OCI-M2 (cell line): ENCODE measurements around the gene EIF5A.
"Not testable (repeated sequence)": the region's sequence is repeated elsewhere in the genome, so short reads cannot be mapped to it uniquely, and the experiment has no call there.

Experiments
- DNase-seq: peaks from one replicate; lab custom pipeline; 2025; ENCODE audit not compliant: unreplicated experiment; lab: John Stamatoyannopoulos, UW

Gene EIF5A

GRCh38 chr17:7329374-7329996, 22.1 kb downstream of the EIF5A start:
- DNase-seq = peak; percentile 91

GRCh38 chr17:7329997-7330637, 22.7 kb downstream of the EIF5A start:
- DNase-seq = no peak

GRCh38 chr17:7330638-7331015, 23.2 kb downstream of the EIF5A start:
- no peak for DNase-seq

DNA sequence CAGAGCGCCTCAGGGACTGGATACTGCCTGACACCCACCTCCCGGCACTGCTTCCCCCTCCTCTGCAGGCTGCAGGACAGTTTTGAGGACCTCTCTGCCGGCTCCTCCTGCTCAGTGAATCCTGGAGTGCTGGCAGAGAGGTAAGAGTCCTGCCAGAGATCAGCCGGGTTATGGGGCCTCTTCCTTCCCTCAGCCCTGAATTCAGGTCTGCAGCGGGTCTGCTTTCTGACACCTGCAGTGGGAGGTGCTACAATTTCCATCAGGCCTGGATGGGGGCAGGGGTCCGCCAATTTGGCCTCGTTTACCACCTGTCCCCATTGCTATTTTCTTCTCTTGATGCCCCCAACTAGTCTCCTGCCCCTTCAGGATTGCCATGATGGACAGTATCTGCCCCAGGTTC, 24.7 kb downstream of the EIF5A start:
- no peak for DNase-seq

GRCh38 chr17:7332600-7333069, 25.2 kb downstream of the EIF5A start:
- not testable (repeated sequence) for DNase-seq

- no peak for DNase-seq
Measured at GRCh38 chr17:7334938-7335538, 27.6 kb downstream of the EIF5A start.

- DNase-seq = not testable (repeated sequence)
Measured at GRCh38 chr17:7335765-7336164, 28.3 kb downstream of the EIF5A start.

DNA sequence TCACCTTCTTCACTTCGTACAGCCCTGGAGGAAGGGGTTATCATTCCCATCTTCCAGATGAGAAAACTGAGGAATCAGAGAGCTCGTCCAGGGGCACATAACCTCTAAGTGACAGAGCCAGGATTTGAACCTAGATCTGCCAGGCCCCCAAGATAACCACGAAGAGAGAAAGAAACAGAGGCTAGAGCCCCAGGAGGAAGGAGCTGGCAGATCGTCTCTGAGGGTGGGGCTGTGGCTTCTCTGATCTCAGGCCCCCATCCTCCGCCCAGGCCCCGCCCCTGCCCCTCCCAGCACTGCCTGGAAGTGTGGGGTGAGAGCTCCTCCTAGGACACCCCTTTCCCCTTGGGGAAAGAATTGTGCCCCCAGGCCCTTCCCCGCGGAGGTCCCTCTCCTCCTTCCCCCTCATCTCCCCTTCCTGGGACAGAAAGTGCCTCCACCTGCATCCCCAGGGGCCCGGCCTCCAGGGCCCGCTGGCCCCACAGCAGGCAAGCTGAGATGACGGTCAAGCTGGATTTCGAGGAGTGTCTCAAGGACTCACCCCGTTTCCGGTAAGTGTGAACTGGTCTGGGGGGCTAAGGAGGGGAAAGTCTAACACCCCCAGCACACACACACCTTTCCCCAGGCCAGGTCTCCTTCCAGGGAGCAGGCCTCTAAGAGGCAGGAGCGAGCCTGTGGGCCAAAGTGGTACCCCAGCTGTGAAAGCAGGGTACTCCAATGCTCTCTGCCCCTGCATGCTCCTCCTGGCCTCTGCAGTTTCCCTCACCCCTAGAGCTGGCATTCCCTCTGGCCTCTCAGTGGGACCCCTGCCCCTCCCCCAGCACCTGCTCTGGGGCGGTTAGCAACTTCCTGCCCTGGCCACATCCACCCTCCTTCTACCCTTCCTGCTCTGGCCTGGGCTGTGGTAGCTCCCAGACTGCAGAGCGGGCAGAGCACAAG, 29.1 kb downstream of the EIF5A start, which contains the start of gene ACAP1:
Gene ACAP1 (plus strand): TSS at position 290 of the 936 bp plus-strand sequence. CDS start 206 bp downstream, at position 496.
- no peak for DNase-seq

DNA sequence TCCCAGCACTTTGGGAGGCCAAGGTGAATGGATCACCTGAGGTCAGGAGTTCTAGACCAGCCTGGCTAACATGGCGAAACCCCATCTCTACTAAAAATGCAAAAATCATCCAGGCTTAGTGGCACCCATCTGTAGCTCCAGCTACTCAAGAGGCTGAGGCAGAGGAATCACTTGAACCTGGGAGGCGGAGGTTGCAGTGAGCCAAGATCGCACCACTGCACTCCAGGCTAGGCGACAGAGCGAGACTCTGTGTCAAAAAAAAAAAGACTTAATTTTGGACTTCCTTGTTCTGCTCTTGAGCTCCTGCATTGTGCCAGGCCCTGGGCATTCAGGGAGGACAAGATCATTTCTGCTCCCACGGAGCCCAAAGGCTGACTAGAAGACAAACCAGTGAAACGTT, 30.2 kb downstream of the EIF5A start:
- DNase-seq = not testable (repeated sequence)

- DNase-seq = no peak
Measured at GRCh38 chr17:7340179-7340578, 32.8 kb downstream of the EIF5A start.

- no peak for DNase-seq
Measured at GRCh38 chr17:7341842-7342241, 34.4 kb downstream of the EIF5A start.

DNA sequence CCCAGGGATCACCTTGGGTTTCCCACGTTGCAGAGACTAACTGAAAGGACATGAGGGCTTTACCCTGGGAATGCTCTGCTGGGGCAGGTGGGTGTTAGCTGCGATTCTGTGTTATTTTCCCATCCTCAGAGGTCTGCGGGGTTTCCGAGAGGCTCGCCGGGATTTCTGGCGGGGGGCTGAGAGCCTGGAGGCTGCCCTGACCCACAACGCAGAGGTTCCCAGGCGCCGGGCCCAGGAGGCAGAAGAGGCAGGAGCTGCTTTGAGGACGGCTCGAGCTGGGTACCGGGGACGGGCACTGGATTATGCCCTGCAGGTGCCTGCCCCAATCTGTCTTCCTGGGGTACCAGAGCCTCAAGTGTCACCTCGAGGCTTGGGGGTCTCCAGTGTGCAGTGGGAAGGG, 35.8 kb downstream of the EIF5A start:
- no peak for DNase-seq

DNA sequence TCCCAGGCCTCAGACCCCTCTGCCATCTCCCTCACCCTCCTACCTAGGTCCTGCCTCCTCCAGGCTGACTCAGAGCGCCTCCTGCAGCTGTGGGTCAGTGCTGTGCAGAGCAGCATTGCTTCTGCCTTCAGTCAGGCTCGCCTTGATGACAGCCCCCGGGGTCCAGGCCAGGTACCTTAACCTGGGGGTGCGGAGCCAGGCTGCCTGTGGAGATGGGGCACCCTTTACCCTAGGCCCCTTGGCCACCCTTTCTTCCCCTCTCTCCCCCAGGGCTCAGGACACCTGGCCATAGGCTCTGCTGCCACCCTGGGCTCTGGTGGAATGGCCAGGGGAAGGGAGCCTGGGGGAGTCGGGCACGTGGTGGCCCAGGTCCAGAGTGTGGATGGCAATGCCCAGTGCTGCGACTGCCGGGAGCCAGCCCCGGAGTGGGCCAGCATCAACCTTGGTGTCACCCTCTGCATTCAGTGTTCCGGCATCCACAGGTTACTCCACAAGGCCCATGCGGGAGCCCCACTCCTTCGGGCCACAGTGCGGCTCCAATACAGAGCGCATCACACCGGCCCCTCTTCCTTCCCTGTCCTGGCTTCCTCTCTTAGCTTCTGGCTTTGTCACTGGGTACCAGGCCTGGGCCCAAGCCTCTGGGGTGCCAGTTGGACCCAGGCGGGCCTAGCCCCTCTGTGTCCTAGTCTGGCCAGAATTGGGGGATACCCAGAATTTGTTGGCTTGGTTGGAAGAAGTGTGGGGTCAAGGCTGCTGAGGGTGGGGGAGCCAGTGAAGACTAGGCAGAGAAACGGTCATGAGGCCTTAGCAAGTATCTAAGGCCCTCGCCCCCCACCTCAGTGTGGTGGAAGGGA, 39.6 kb downstream of the EIF5A start:
- DNase-seq = no peak

DNA sequence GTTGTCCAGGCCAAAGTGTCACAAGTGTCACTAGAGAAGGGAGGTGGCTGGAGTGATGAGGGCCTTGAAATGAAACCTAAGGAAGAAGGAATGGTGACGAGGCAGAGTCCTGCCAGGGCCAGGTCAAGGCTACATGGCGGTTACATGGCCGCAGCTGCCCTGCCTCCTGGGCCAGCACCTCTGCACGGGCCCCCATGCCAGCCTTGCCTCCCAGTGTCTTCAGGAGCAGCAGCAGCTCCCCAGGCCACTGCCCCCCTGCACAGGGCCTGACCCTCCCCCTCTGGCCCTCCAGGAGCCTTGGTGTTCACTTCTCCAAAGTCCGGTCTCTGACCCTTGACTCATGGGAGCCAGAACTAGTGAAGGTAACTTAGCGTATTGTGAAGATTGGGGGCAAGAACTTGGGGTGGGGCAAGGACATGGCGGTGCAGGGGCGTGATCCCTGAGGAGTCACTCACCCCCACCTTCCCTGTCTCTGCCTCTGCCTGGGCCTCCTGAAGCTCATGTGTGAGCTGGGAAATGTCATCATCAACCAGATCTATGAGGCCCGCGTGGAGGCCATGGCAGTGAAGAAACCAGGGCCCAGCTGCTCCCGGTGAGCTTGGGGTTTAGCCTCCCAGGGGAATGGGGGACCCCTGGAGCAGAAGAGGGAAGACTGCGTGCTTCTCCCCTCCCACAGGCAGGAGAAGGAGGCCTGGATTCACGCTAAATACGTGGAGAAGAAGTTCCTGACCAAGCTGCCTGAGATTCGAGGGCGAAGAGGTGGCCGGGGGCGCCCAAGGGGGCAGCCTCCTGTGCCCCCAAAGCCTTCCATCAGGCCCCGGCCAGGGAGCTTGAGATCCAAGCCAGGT, 40.4 kb downstream of the EIF5A start:
- no peak for DNase-seq

- no peak for DNase-seq
Measured at GRCh38 chr17:7348478-7349242, 41.2 kb downstream of the EIF5A start.

GRCh38 chr17:7351665-7352502, 44.5 kb downstream of the EIF5A start, which contains the start of gene KCTD11:
TSS of gene KCTD11 (plus strand) at chr17:7352162.
- peak; percentile 18 for DNase-seq

GRCh38 chr17:7352503-7352889, 45.1 kb downstream of the EIF5A start:
- DNase-seq = no peak
